ENCODE results near the gene SULT4A1. TPM values are rescaled to one million over a fixed set of nuclear protein-coding genes. Genes with fewer than 3 reads are reported as not detected.

Gene SULT4A1
- total RNA-seq, 2 experiments from 2014 or later, result not detected

DNA sequence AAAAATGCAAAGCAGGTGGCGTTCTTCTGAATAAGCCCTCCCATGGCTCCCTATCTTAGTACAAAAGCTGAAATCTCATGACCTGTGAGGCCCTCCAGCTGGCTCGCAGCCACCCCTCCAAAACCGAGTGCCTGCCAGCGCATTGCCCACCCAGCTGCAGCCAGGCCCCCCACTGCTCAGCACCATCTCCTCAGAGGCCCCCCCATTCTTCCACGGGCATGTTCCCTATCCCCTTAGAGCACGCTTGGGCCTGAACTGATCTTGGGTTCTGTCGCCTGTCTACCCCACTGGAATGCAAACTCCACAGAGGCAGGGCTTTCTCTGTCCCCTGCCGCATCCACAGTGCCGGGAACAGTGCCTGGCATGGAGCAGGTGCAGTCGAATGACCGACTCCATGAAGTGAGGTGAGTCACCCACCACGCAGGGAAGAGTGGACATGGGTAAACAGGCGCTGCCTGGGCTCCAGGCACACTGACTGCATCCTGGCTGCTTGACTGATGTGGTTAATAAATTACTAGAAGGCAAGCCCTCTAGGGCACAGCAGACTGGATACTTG is 38.9 kb downstream of the SULT4A1 start:
- intact Hi-C loops (cut with micrococcal nuclease; ENCODE audit: unreplicated experiment), result no loop called here
- Histone ChIP-seq H2AFZ (ENCODE audit: low read length) (no peak overlapping the region), H3K79me2 (ENCODE audit: insufficient read depth, low read depth, low read length) (no peaks in the 10 kb centered on the region), H3K9me2 (ENCODE audit: insufficient read depth, low read length) (no peaks in the 10 kb centered on the region), H3K27ac (ENCODE audit: low read depth, low read length, poor library complexity, severe bottlenecking) (no peak overlapping the region), H3K4me3 (ENCODE audit: low read depth, low read length, poor library complexity, severe bottlenecking) (no peak overlapping the region), H3K4me2 (ENCODE audit: low read length) (no peak overlapping the region), H3K4me1 (ENCODE audit: insufficient read depth, low read length, poor library complexity, severe bottlenecking) (no peaks in the 10 kb centered on the region), H3K36me3 (ENCODE audit: insufficient read depth, low read length) (no peaks in the 10 kb centered on the region), H4K20me1 (ENCODE audit: insufficient read depth, low read length) (no peaks in the 10 kb centered on the region), H3K9me3 (ENCODE audit: low read length) (no peaks in the 10 kb centered on the region)
- no TSS peak for BruUV-seq (replicated peaks)
- TF ChIP-seq EZH2phosphoT487 (IDR thresholded peaks at IDR 0.05; ENCODE audit: borderline replicate concordance, low read depth, low read length), result no peak
- TF ChIP-seq, protein P1, sequence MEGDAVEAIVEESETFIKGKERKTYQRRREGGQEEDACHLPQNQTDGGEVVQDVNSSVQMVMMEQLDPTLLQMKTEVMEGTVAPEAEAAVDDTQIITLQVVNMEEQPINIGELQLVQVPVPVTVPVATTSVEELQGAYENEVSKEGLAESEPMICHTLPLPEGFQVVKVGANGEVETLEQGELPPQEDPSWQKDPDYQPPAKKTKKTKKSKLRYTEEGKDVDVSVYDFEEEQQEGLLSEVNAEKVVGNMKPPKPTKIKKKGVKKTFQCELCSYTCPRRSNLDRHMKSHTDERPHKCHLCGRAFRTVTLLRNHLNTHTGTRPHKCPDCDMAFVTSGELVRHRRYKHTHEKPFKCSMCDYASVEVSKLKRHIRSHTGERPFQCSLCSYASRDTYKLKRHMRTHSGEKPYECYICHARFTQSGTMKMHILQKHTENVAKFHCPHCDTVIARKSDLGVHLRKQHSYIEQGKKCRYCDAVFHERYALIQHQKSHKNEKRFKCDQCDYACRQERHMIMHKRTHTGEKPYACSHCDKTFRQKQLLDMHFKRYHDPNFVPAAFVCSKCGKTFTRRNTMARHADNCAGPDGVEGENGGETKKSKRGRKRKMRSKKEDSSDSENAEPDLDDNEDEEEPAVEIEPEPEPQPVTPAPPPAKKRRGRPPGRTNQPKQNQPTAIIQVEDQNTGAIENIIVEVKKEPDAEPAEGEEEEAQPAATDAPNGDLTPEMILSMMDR (conservative IDR thresholded peaks at IDR 0.05; ENCODE audit: low read length), result no peak
- no peak for DNase-seq (ENCODE audit: low spot score)
- CTCF ChIA-PET (ENCODE audit: unreplicated experiment), result no interaction called here
- POLR2A ChIA-PET, result no interaction called here

DNA sequence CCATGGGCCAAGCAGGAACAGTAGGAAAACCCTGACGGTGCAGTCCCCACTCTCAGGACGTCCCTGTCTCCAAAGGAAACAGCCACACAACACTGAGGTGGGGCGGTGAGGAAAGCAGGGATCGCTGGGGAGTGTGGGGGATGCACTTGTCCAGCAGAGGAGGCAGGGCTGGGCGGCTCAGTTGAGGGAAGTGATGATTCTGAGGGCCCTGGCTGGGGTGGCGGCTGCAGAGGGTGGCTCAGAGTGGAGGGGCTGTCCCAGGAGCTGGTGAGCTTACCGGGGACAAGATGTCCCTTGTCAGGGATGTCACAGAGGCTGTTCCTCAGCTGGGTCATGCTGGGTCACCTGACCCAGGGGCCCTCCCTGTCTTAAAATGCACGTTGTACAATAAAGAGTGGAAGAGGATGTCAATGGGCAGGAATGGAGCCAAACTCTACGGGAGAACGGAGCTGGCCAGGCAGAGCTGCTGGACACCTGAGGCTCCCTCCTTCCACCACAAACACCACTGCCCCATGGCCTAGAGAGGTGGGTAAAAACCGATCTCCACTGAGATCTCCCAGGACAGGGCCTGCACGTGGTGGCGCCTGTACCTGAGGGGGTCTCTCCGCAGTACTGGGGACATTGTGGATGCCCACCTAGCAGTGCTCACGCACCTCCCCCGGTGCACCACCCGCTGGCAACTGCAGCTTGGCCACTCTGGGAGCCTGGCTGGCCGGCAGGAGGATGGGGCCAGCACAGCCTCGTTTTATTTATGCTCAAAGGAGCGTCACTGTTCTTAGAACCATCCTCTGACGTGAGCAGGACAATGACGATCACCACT is 40.5 kb downstream of the SULT4A1 start:
- intact Hi-C loops (cut with micrococcal nuclease; ENCODE audit: unreplicated experiment), result no loop called here
- no peaks in the 10 kb centered on the region for H3K9me2 ChIP-seq (ENCODE audit: insufficient read depth, low read length)

More for the DNA sequence above, 40.5 kb downstream of the SULT4A1 start:
- Histone ChIP-seq H3K9me3 (ENCODE audit: low read length) (no peaks in the 10 kb centered on the region), H3K36me3 (ENCODE audit: insufficient read depth, low read length) (no peaks in the 10 kb centered on the region), H3K79me2 (ENCODE audit: insufficient read depth, low read depth, low read length) (no peaks in the 10 kb centered on the region), H2AFZ (ENCODE audit: low read length) (no peak overlapping the region), H3K27ac (ENCODE audit: low read depth, low read length, poor library complexity, severe bottlenecking) (no peak overlapping the region), H3K4me1 (ENCODE audit: insufficient read depth, low read length, poor library complexity, severe bottlenecking) (no peaks in the 10 kb centered on the region), H3K4me2 (ENCODE audit: low read length) (no peak overlapping the region), H4K20me1 (ENCODE audit: insufficient read depth, low read length) (no peaks in the 10 kb centered on the region), H3K4me3 (ENCODE audit: low read depth, low read length, poor library complexity, severe bottlenecking) (no peak overlapping the region)
- no peak for DNase-seq (ENCODE audit: low spot score)
- no peak for TF ChIP-seq EZH2phosphoT487 (IDR thresholded peaks at IDR 0.05; ENCODE audit: borderline replicate concordance, low read depth, low read length)
- TF ChIP-seq, protein P1 (conservative IDR thresholded peaks at IDR 0.05; ENCODE audit: low read length), result no peak
- ChIA-PET CTCF (ENCODE audit: unreplicated experiment) (no interaction called here), POLR2A (no interaction called here)
- no TSS peak for BruUV-seq (replicated peaks)
